SHP77 (cell line): ENCODE measurements around the gene CCDC126.
A peak's percentile ranks its signal among the peaks of the same experiment; 100 is the strongest.
"Not testable (repeated sequence)": the region's sequence is repeated elsewhere in the genome, so short reads cannot be mapped to it uniquely, and the experiment has no call there.

Experiments used
- DNase-seq, 2 experiments: peaks; one replicate each; lab custom pipeline; 2025; lab: John Stamatoyannopoulos, UW

CCDC126 gene

DNA sequence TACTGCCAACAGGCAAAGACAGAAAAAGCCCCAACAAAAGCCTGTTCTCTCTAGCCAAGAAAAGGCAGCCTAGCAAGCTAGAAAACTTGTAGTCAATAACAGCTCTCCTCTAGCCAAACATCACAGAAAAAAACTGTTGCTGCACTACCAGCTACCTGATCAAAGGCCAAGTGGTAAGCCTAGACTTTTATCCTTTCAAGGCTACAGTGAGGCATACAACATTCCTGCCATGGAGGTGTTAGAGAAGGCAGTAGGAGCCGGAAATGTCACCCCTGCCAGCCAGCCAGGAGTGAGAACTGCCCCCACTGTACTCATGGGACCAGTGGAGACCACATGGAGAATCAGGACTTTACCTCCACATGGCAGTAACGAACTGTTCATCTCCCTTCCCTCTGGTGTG, 31.2 kb downstream of the CCDC126 start:
- DNase-seq, result no peak

DNA sequence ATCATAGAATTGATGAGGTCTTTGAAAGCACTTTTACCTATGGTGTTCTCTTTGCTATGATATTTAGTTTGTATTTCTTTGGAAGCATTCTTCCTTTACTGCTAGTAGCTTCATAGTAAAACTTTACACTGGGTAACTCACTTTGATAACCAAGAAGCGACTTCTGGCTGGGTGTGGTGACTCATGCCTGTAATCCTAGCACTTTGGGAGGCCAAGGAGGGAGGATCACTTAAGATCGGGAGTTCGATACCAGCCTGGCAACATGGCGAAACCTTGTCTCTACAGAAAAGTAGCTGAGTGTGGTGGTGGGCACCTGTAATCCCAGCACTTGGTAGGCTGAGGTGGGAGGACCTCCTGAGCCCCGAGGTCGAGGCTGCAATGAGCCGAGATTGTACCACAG, 36.2 kb downstream of the CCDC126 start:
- DNase-seq, result no peak

DNA sequence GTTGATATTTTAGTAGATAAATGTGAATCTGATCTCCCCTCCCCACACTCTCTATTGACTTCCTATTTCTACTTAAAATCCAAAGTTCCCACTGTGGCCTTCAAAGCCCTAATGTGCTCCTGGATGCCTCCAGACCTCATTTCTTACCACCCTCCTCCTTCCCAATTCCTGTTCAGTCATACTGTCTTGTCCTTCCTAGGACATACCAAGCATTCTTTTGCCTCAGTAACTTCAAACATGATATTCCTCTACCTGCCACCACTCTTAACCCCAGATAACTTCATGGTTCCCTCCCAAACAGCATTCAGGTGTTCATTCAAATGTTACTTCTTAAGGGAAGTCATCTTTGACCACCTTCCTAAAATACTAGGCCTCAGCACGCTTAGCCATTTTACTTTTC, 48.6 kb downstream of the CCDC126 start:
- DNase-seq, result no peak

DNA sequence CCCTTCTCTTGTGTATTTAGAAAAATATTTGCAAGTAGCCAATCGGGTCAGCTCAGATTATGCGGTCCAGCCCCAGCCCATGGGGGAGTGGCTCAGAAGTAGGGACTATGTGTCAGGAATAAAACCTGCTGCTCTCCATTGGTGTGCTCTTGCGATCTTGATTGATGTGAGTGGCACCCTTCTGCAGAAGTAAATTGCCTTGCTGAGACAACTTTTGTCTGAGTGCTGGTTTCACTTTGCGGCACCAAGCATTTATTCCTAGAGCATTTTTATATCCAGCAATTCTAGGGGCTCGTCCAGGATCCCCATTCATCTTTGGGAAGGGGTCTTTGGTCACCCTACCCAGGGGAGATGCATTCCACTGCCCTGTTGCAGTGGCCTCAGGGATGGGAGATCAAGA, 56.8 kb downstream of the CCDC126 start:
- no peak for DNase-seq

DNA sequence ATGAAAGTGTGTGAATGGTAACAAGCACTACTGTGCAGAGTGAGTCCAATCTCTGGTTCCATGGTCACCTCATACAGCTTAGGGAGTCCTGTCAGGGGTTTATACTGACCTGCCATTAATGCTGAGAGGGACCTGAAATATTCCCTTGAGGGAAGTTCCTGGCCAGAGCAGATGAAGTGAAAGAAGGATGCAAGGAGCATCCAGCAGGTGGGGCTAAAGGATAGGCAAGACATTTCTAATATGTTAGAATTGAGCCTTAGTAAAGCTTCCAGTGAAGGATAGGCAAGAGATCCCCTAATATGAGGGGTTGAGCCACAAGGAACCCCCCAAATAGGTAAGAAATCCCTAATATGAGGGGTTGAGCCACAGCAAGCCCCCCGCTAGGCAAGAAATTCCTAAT, 57.3 kb downstream of the CCDC126 start:
- DNase-seq, result peak; percentile 17 to 27

DNA sequence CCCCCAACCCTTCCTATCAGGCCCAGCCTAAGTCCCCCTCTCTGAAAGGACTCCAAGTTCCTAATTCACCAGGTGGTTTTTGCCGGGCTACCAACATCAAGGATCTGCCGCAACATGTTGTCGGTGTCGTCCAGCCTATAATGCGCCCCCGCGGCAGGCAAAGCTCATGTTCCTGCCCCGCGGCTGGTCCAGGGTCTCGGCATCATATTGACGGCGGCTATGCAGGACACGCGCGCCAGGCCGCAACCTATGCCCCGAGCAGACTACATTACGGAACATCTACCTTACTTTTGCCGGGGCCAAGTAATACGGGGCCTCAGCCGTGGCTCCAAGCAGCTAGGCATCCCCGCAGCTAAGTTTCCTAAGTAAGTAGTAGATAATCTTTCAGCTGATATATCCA, 58.3 kb downstream of the CCDC126 start:
- DNase-seq, result no peak

DNA sequence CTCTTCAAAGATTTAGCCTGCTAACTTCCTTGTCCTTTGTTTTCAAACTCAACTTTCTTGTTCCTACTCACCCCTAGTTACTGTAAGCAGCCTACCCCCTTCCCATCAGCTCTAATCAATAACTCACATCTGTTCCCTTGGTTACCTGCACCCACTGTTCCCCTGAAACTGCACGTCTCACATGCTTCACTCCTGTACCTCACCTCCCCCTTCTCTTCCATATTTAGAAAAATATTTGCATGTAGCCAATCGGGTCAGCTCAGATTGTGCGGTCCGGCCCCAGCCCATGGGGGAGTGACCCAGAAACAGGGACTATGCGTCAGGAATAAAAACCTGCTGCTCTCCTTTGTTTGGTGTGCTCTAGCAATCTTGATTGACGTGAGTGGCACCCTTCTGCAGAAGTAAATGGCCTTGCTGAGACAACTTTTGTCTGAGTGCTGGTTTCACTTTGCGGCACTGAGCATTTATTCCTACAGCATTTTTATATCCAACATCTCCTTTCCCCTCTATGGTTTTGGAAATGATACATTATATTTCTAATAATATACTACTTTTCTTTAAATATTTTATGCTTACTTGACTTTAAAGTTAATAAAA, 61.7 kb downstream of the CCDC126 start:
- no peak for DNase-seq

DNA sequence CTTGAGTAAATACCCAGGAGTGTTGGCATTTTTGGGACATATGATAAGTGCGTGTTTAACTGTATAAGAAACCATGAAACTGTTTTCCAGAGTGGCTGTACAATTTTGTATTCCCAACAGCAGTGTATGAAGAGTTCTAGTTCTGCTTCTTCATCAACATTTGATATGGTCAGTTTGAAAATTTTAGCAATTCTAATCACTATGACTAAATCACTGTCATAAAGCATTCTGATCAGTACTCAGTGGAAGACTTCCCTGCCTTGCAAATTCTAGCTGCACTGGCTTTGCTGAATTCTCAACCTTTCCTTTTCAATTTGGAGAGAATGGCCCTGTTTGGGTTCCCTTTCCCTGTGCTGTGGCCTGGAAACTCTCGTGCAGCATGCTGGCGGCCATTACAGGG, 64.2 kb downstream of the CCDC126 start:
- no peak for DNase-seq

DNA sequence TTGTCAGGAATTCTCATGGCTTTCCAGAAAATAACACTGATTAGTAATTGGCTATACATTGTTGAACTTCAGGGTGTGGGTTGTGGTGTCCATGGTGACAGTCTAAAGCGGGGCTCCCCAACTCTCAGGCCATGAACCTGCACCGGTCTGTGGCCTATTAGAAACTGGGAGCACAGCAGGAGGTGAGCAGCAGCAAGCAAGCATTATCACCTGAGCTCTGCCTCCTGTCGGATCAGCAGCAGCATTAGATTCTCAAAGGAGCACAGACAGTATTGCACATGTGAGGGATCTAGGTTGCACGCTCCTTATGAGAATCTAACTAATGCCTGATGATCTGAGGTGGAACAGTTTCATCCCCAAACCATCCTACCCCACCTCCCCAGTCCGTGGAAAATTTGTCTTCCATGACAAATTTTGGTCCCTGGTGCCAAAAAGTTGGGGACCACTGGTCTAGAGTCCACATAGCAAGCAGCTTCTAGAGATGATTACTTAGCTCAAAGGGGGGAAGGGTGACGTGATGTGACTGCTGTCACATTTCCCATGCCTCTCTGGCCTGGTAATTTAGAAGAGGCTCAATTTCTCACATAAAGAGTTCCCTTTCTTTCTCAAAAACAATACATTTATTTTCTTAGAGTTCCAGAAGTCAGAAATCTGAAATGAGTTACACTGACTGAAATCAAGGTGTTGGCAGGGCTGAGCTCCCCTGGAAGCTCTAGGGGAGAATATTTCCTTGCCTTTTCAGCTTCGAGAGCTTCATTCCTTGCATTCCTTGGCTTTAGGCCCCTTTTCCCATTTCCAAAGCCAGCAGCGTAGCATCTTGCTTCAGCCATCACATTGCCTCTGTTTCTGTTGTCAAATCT, 65.2 kb downstream of the CCDC126 start:
- DNase-seq, result no peak

DNA sequence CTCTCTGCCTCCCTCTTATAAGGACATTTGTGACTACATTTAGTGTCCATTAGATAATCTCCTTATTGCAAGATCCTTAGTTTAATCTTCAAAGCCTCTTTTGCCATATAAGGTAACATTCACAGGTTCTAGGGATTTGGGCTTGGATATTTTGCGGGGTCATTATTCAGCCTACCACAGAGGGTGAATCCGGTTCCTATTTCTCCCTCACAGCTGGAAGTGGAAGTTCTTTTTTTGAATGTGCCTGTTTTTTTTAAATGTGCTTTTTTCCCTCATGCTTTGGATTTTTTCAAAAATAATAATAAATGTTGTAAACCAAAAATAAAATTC, 65.8 kb downstream of the CCDC126 start:
- no peak for DNase-seq

DNA sequence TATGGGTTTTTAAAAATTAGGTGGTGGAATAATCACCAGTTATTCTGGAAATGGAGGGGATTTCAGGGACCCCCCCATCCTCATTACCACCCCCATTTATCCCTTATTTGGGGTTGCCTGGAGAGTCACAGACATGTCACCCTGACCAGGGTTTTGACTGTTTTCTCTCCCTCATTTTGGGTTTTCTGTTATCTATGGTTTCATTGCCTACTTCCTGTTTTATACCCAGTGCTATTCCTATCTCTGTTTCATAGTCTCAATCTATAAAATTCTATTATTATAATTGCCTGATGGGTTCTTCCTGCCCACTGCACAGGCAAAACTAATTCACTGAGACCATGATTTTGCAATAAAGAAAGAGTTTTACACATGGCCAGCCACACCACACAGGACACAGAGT, 66.9 kb downstream of the CCDC126 start:
- no peak for DNase-seq

DNA sequence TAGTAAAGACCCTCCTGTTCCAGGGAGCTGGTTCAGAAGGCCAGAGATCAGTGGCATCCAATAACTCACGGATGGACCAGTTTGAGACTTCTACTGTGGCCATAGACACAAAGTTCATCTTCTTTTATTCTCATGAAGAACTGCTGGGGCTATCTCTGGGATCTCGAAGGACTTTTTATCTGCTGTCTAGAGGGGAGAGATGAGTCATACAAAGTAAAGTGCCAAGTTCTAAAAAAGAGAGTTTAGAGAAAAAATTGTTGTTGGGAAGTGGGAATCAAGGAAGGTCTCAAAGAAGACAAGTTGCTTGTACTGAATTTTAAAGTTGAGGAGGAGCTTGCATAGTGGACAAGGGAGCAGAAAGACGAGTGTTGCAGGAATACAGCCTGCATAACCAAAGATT, 74.9 kb downstream of the CCDC126 start:
- no peak for DNase-seq

DNA sequence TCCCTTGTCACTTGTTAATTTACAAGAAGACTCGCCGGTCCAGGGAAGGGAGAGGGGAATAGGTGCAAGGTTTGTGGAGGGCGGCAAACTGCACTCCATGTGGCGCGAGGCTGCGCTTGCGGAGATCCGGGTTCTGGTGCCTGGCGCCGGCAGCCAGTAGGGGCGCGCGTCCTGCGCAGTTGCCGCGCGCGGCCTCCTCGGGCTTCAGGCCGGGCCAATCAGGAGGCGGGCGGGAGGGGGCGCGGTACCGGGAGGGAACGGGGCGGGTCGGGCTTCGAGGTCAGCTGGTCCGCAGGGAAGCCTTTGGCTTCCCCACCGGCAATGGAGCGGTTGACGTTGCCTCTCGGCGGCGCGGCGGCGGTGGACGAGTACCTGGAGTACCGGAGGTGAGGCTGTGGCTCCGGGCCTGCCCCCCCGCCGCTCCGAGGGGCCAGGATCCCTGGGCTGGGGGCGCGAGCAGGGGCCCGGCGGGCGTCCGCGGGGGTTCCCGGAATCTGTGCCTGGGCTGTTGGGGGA, 82.8 kb downstream of the CCDC126 start, which contains the start of gene FAM221A:
Gene FAM221A (plus strand): TSS at position 302 of the 516 bp plus-strand sequence. CDS start 20 bp downstream, at position 322.
- peak; percentile 89 to 94 for DNase-seq

DNA sequence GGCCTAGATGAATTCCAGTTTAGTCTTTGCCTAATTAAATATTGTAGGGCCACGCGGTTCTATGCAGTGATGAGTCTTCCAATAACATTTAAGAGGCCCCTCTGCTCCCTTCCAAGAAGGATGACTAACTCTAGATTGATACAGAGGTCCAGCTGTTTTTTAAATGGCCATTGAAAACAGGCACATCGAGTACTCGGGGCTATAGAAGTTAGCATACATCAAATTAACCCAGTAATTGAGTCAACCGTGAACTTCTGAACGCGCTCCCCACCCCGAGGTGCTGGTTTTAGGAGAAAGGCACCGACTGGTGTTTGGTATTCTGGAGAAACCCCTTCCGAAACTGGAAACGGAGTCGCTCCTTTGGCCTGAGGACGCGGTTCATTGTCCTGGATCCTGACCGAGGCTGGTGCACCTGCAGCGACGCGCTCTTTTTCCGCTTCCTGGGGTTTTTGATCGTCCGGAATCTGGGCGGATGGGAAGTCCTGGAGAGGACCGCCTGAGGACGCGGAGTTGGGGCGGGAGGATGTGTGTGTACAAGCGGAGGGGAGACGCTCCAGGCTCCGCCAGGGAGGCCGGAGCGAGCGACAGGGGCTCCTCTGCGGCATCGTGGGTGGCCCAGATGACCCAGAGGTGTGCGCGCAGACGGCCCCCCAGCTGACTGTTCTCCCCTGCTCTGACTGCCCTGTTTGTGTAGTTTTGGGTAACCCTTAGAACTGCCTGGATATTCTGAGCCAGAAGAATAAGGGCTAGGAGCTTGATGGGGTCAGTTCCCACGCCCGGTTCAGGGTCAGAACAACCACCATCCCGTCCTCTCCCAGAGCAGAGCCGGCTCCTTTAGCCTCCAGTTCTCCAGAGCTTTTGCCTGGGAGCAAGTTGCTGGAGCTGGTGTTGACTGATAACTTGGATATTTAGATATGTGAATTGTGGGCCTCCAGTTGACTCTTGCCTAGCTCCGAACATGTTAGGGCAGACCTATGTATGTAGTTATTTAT, 83.5 kb downstream of the CCDC126 start:
- peak; percentile 87 to 93 for DNase-seq

DNA sequence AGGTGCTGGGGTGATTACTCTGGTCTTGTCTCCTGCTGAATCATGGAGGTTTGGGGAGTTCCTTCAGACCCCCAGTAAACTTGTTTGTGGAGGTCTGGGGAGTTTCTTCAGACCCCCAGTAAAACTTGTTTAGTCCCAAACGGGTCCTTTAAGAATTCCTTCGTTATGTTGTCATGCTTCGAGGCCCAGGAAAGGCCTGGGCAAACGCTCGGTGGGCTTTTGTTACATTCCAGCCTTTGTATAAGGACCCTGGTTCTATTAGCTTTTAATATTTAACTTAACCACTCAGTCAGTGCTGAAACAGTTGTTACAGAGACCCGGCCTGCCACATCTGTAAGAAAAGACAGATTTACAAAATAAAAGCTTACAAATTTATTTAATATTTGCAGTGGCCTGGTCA, 86.9 kb downstream of the CCDC126 start:
- not testable (repeated sequence) for DNase-seq

DNA sequence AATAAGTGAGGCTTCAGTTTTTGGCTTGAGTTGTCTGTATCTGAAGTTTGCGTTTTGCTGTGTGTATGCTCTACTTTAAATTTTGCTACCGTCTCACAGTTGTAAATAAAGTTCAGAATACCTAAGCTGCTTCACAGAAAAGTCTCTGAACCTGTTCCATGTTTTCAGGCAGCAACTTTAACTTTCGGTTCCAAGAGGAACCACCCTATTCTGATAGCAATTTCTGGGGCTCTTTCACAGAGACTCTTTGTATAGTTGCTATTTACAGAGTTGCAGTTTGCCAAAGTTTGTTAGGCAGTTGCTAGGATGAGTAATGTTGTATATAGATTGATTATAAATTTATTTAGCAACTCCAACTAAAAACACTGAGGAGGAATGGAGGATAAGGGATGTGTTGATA, 88.5 kb downstream of the CCDC126 start:
- DNase-seq, result no peak

DNA sequence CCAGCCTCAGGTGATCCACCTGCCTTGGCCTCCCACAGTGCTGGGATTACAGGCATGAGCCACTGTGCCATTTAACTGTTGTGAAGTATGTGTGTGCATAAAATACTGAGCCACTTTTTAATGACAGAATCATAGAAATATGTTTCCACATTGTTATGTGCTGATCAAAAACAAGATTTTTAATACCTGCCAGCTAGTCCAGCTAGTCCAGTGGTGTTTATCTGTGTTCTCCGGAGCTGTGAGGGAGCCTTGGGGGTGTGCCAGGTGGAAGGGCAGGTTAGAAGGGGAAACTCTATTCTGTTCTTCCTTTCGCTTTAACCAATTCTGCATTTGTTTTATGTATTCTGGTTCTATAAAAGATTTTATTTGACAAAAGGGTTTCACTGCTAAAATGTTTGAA, 89.8 kb downstream of the CCDC126 start:
- no peak for DNase-seq

DNA sequence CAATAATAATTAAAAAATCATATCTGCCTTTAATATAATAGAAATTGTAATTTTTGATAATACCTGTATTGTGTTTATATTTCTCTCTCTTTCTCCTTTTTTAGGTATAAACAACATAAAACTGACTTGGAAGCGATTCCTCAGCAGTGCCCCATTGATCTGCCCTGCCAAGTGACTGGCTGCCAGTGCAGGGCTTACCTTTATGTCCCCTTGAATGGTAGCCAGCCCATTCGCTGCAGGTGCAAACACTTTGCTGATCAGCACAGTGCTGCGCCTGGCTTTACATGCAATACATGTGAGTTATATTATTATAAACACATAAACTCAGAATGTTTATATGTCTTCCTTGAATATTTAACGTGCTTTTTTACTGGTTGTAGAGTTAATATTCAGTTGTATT, 92.0 kb downstream of the CCDC126 start:
- no peak for DNase-seq

DNA sequence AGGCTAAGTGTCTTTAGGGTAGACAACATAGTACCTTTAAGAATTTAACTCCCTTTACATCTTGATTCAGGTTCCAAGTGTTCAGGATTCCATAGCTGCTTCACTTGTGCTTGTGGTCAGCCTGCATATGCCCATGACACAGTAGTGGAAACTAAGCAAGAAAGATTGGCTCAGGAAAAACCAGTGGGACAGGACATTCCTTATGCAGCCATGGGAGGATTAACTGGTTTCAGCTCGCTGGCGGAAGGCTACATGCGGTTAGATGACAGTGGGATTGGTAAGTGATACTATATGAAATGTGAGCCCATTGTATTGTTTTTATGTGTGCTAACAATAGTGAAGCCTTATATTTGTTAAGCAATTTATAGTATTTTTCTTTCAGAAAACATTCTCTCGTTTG, 94.1 kb downstream of the CCDC126 start:
- no peak for DNase-seq

DNA sequence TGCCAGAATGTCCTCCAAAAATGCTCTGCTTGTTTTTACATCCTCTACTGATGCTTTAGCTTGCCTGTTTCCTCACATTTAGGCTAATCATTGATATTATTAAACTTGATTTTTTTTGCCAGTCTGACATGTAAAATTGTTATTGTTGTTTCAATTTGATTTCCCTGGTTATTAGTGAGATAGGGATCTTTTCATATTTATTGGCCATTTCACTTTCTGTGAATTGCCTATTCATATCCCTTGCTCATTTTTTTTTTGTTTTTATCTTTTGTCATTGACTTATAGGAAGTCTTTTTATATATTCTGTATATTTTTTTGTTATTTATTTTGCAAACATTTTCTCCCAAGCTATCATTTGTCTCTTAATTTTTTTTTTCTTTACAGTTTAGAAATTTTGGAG, 96.0 kb downstream of the CCDC126 start:
- no peak for DNase-seq
